ENCODE measurements around the gene RAC2. TPM values are rescaled to one million over a fixed set of nuclear protein-coding genes. Genes with fewer than 3 reads are reported as not detected.

RAC2 gene
- total and polyA plus RNA-seq, 2 experiments from 2014 or later: 0.98 to 2.0 TPM

DNA sequence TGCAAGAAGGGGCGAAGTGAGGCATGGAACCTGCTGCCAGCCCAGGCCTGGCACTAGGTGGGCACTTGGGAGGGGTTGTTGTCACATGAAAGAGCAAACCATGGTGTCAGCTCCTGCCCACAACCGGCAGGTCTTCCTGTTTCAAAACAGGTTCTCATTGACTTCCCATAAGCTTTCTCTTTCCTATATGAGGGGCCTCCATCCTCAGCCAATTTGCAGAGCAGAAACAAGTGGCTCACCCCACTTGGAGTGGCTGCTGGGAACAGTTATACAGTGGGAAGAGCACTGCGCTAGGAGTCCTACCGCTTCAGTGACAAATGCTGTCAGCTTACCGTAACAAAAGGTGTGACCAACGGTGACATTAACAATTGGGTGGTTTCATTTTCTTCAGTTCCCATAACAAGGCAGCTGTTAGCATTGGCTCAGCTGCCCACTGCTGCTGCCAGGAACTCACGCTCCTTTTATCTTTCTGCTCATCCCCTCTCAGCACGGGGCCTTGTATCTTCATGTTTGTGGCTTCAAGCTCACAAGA, 21.6 kb downstream of the RAC2 start:
- Histone ChIP-seq H3K4me3 (no peak overlapping the region), H3K9me3 (ENCODE audit: low read depth) (no peaks in the 10 kb centered on the region), H3K36me3 (no peaks in the 10 kb centered on the region), H3K27ac (no peak overlapping the region), H3K27me3 (no peaks in the 10 kb centered on the region), H3K4me1 (ENCODE audit: low read depth) (no peaks in the 10 kb centered on the region)
- TF ChIP-seq, protein P1, sequence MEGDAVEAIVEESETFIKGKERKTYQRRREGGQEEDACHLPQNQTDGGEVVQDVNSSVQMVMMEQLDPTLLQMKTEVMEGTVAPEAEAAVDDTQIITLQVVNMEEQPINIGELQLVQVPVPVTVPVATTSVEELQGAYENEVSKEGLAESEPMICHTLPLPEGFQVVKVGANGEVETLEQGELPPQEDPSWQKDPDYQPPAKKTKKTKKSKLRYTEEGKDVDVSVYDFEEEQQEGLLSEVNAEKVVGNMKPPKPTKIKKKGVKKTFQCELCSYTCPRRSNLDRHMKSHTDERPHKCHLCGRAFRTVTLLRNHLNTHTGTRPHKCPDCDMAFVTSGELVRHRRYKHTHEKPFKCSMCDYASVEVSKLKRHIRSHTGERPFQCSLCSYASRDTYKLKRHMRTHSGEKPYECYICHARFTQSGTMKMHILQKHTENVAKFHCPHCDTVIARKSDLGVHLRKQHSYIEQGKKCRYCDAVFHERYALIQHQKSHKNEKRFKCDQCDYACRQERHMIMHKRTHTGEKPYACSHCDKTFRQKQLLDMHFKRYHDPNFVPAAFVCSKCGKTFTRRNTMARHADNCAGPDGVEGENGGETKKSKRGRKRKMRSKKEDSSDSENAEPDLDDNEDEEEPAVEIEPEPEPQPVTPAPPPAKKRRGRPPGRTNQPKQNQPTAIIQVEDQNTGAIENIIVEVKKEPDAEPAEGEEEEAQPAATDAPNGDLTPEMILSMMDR (IDR thresholded peaks at IDR 0.05; ENCODE audit: low read depth, low read length): no peak
- DNase-seq (ENCODE audit: low read depth in 1 of 2, low spot score in 1 of 2): no peak

DNA sequence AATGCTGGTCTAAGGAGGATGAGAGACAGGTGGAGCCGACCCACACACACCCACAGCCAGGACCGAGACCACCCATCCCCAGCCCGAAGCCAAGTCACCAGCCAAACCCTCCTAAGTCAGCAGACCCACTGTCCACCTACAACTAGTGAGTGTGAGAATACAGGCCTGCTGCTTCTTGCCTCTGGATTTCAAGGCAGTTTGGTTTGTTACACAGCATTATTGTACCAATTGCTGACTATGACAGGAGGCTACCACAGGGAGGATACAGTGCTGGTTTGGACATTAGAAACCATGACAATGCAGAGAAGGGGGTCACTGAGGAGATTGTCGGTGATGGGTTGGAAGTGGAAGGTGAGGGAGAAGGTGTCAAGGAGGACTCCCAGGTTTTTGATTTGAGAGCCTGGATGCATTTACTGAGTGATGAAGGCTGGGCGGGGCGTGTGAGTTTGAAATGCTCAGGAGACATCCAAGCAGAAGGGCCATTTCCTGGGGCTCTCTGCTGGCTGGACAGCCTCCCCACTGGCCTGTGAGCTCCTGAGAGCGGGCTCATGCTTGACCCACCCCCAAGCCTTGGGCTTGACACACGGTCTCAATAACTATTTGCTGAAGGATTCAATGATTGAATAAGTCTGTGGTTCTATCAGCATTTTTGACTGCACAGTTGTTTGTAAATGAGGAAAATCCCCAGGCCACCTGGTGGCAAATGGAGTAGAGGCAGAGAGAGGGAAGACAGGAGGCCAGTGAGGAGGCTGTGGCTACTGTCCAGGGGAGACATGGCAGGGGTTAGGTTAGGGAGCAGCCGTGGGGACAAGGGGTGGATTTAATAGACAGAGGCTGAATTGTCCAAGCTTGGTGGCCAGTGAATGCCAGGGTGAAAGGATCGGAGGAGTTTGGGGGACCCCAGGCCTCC, 22.4 kb downstream of the RAC2 start:
- DNase-seq (ENCODE audit: low read depth in 1 of 2, low spot score in 1 of 2): no peak
- no peaks in the 10 kb centered on the region for H3K4me1 ChIP-seq (ENCODE audit: low read depth)
- TF ChIP-seq, protein P1 (IDR thresholded peaks at IDR 0.05; ENCODE audit: low read depth, low read length): no peak
- no peaks in the 10 kb centered on the region for H3K27me3 ChIP-seq
- H3K9me3 ChIP-seq (ENCODE audit: low read depth): no peaks in the 10 kb centered on the region
- no peak overlapping the region for H3K4me3 ChIP-seq
- no peak overlapping the region for H3K27ac ChIP-seq
- no peaks in the 10 kb centered on the region for H3K36me3 ChIP-seq

DNA sequence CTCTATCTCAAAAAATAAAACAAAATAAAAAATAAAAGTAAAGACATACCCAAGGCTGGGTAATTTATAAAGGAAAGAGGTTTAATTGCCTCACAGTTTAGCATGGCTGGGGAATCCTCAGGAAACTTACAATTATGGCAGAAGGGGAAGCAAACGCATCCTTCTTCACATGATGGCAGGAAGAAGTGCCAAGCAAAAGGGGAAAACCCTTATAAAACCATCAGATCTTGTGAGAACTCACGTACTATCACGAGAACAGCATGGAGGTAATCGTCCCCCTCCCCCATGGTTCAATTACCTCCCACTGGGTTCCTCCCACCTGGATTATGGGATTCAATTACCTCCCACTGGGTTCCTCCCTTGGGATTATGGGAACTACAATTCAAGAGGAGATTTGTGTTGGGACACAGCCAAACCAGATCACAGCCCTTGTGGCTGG, 23.5 kb downstream of the RAC2 start:
- Histone ChIP-seq H3K4me3 (no peak overlapping the region), H3K36me3 (no peaks in the 10 kb centered on the region), H3K9me3 (ENCODE audit: low read depth) (no peaks in the 10 kb centered on the region), H3K27me3 (no peaks in the 10 kb centered on the region), H3K27ac (no peak overlapping the region), H3K4me1 (ENCODE audit: low read depth) (no peaks in the 10 kb centered on the region)
- TF ChIP-seq, protein P1 (IDR thresholded peaks at IDR 0.05; ENCODE audit: low read depth, low read length): no peak
- peak in 1 of 2 donors; percentile 43 for DNase-seq (ENCODE audit: low read depth in 1 of 2, low spot score in 1 of 2)

DNA sequence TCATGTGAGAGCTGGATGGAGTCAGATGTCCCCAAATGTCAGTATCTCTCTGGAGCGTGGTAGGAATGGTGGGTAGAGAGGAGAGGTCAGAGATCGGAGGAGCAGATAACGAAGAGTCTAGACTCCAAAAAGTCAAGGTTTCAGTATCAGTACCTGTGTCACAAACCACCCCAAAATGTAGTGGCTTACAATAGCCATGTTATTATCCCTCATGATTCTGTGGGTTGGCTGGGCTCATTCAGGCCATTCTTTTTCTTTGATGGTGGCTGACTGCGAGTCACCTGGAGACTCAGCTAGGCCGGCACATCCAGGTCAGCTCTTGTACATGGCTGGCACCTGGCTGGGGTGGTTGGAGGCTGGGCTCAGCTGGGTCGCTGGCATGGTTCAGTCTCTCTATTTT, 24.5 kb downstream of the RAC2 start:
- H3K4me1 ChIP-seq (ENCODE audit: low read depth): peaks cover 1% of the 10 kb centered on the region
- no peak overlapping the region for H3K27ac ChIP-seq
- TF ChIP-seq, protein P1 (IDR thresholded peaks at IDR 0.05; ENCODE audit: low read depth, low read length): no peak

DNA sequence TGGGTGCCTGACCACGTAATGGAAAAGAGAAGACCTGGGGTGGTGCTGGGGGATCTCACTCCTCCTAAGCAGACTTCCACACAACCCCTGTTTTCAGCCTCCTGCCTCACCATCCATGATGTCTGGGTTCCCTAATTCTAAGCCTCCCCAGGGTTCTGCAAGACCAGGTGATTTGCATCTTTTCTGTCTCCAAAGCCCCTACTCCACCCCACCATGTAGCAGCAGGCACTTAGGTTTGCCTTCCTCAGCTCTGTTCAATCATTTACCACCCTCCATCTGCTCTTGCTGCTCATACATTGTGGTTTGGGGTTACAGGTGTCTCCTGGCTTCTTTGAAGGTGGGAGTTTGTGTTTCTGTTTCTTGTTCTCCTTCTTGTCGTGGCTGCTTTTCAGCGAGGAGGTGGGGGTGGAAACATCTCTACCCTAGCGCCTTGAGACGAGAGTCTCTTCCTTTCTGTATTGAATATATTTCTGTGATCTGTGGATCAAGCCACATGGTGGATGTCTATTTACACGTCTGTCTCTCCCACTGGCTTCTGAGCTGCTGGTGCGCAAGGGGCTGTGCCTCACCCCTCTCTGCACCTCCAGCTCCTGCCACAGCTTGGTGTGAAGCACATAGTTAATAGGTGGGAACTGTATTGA, 25.2 kb downstream of the RAC2 start:
- H3K4me1 ChIP-seq (ENCODE audit: low read depth): peaks cover 6% of the 10 kb centered on the region
- no peak overlapping the region for H3K4me3 ChIP-seq
- H3K9me3 ChIP-seq (ENCODE audit: low read depth): no peaks in the 10 kb centered on the region
- no peak for DNase-seq (ENCODE audit: low read depth in 1 of 2, low spot score in 1 of 2)
- no peaks in the 10 kb centered on the region for H3K27me3 ChIP-seq
- no peak overlapping the region for H3K27ac ChIP-seq
- H3K36me3 ChIP-seq: no peaks in the 10 kb centered on the region
- TF ChIP-seq, protein P1 (IDR thresholded peaks at IDR 0.05; ENCODE audit: low read depth, low read length): no peak

More for the DNA sequence above, 24.5 kb downstream of the RAC2 start:
- DNase-seq (ENCODE audit: low read depth in 1 of 2, low spot score in 1 of 2): no peak
- H3K36me3 ChIP-seq: no peaks in the 10 kb centered on the region
- H3K27me3 ChIP-seq: no peaks in the 10 kb centered on the region
- H3K9me3 ChIP-seq (ENCODE audit: low read depth): no peaks in the 10 kb centered on the region
- H3K4me3 ChIP-seq: no peak overlapping the region
